A549 (cell line): ENCODE data around the gene HDAC5. TPM values are rescaled to one million over a fixed set of nuclear protein-coding genes. Genes with fewer than 3 reads are reported as not detected.

Experiments
- ATAC-seq, 2 experiments: fragments of 200-7000 bp in 1 of 2; fragments of >200 bp in 1 of 2; cut with Nextera tagmentation in 1 of 2; cut with Tn5 transposase in 1 of 2; 3 replicates each; pipeline versions ENCODE4 v1.8.0 to v1.9.1; 2018 to 2020; ENCODE audit warnings: mild to moderate bottlenecking in 1 of 2, moderate library complexity in 1 of 2
- CTCF ChIA-PET: fragments of 300-600 bp; sonication (Branson Sonifier 250); formaldehyde crosslinking; extraction: SDS; loops from one replicate; lab custom pipeline; 2021; ENCODE audit warnings: antibody characterized with exemption, inconsistent platforms; lab: Yijun Ruan, JAX
- POLR2A ChIA-PET: fragments of 350-600 bp; formaldehyde crosslinking; extraction: SDS; loops from one replicate; lab custom pipeline; 2021; ENCODE audit warnings: antibody characterized with exemption, inconsistent platforms; lab: Yijun Ruan, JAX
- DNase-seq, 2 experiments: peaks; one replicate each; pipeline versions ENCODE4 v3.0.0 to v3.0.0-alpha.2; 2011 to 2016; ENCODE audit warnings: low read depth in 1 of 2, low spot score in 1 of 2
- FAIRE-seq: peaks from 2 replicates; lab custom pipeline; 2011; peaks lifted over from hg19 to GRCh38; lab: Jason Lieb, UNC
- H3K27ac ChIP-seq, 2 experiments: fragments of >200 bp; sonication (Bioruptor Twin); formaldehyde crosslinking; 3 replicates each; pipeline ENCODE4 v1.5.1; 2016 to 2017
- H3K4me1 ChIP-seq: fragments of >200 bp; sonication (Bioruptor Twin); formaldehyde crosslinking; 3 replicates; pipeline ENCODE4 v1.6.1; 2016
- H3K4me2 ChIP-seq: fragments of >200 bp; sonication (Bioruptor Twin); formaldehyde crosslinking; 3 replicates; pipeline ENCODE4 v1.6.1; 2016
- H3K4me3 ChIP-seq: fragments of >200 bp; sonication (Bioruptor Twin); formaldehyde crosslinking; 3 replicates; pipeline ENCODE4 v1.5.1; 2016
- H3K9me3 ChIP-seq: fragments of >200 bp; sonication (Bioruptor Twin); formaldehyde crosslinking; 3 replicates; pipeline ENCODE4 v1.6.1; 2016
- BHLHE40 ChIP-seq: IDR thresholded peaks from 2 replicates; pipeline ENCODE4 v1.6.1; 2012; ENCODE audit warnings: low read depth, low read length, inconsistent platforms
- CBX2 ChIP-seq: fragments of 200-600 bp; sonication (generic); IDR thresholded peaks from 2 replicates; pipeline ENCODE4 v1.6.1; 2016; ENCODE audit warnings: low read depth, mild to moderate bottlenecking, borderline replicate concordance
- EHMT2 ChIP-seq: fragments of 200-600 bp; sonication (generic); IDR thresholded peaks from 2 replicates; pipeline ENCODE4 v1.6.1; 2016; ENCODE audit warnings: antibody characterized with exemption, low read depth, mild to moderate bottlenecking, moderate library complexity
- EP300 ChIP-seq, 2 experiments: fragments of >200 bp; sonication (Bioruptor Twin); formaldehyde crosslinking; IDR thresholded peaks; 2 replicates in 1 of 2; 3 replicates in 1 of 2; pipeline ENCODE4 v1.6.1; 2016 to 2017
- FOSB ChIP-seq: fragments of 250-450 bp; sonication (Bioruptor Pico); IDR thresholded peaks from 2 replicates; pipeline ENCODE4 v1.5.0; 2020; ENCODE audit warnings: mild to moderate bottlenecking, moderate library complexity
- FOSL2 ChIP-seq, 2 experiments: fragments of 450-650 bp in 1 of 2; fragments of >200 bp in 1 of 2; sonication (Bioruptor Twin) in 1 of 2; formaldehyde crosslinking; IDR thresholded peaks; 2 replicates each; pipeline versions ENCODE4 v1.5.0 to v1.6.1; 2016 to 2020; ENCODE audit warnings: mild to moderate bottlenecking in 1 of 2, moderate library complexity in 1 of 2
- FOXS1 ChIP-seq: fragments of 250-450 bp; sonication (Bioruptor Pico); IDR thresholded peaks from 2 replicates; pipeline ENCODE4 v1.5.0; 2020; ENCODE audit warnings: mild to moderate bottlenecking, moderate library complexity
- HOXA7 ChIP-seq: fragments of 250-450 bp; sonication (Bioruptor Pico); IDR thresholded peaks from 2 replicates; pipeline ENCODE4 v1.5.0; 2020; ENCODE audit warnings: mild to moderate bottlenecking, moderate library complexity
- JUN ChIP-seq, 2 experiments: fragments of >200 bp; sonication (Bioruptor Twin); formaldehyde crosslinking; IDR thresholded peaks; 2 replicates in 1 of 2; 3 replicates in 1 of 2; pipeline ENCODE4 v1.6.1; 2016 to 2017
- KDM5A ChIP-seq: fragments of 200-600 bp; sonication (generic); IDR thresholded peaks from 2 replicates; pipeline ENCODE4 v1.6.1; 2016; ENCODE audit warnings: antibody characterized with exemption, mild to moderate bottlenecking
- MAFK ChIP-seq: fragments of 450-650 bp; IDR thresholded peaks from 2 replicates; pipeline ENCODE4 v1.6.1; 2014; ENCODE audit not compliant: partially characterized antibody
- NPAS2 ChIP-seq: fragments of 250-450 bp; sonication (Bioruptor Pico); IDR thresholded peaks from 2 replicates; pipeline ENCODE4 v1.8.0; 2022; ENCODE audit warnings: mild to moderate bottlenecking, moderate library complexity, borderline replicate concordance
- PHF8 ChIP-seq: fragments of 200-600 bp; sonication (generic); IDR thresholded peaks from 2 replicates; pipeline ENCODE4 v1.6.1; 2016; ENCODE audit warnings: low read depth, mild to moderate bottlenecking, antibody characterized with exemption, moderate library complexity, borderline replicate concordance
- POLR2AphosphoS2 ChIP-seq: conservative IDR thresholded peaks from 2 replicates; pipeline ENCODE4 v1.6.1; 2012; ENCODE audit warnings: low read length, improper control_type of control experiment, inconsistent platforms
- RAD21 ChIP-seq, 2 experiments: fragments of >200 bp in 1 of 2; sonication (Bioruptor Twin) in 1 of 2; formaldehyde crosslinking in 1 of 2; IDR thresholded peaks in 1 of 2; conservative IDR thresholded peaks in 1 of 2; 2 replicates in 1 of 2; 3 replicates in 1 of 2; pipeline ENCODE4 v1.6.1; 2012 to 2018; ENCODE audit warnings: inconsistent platforms in 1 of 2
- TFCP2L1 ChIP-seq: fragments of 250-450 bp; sonication (Bioruptor Pico); IDR thresholded peaks from 2 replicates; pipeline ENCODE4 v1.5.0; 2021; ENCODE audit warnings: mild to moderate bottlenecking
- ZNF302 ChIP-seq: fragments of 250-450 bp; sonication (Bioruptor Pico); IDR thresholded peaks from 2 replicates; pipeline ENCODE4 v1.9.0; 2021; ENCODE audit warnings: inconsistent platforms, mild to moderate bottlenecking, moderate library complexity
- WGBS: methylation state at CpG from one replicate; pipeline ENCODE4 v1.1.6; 2017; ENCODE audit errors: missing lambda C conversion rate; 5-methylcytosine and 5-hydroxymethylcytosine counted together
- polyA plus RNA-seq, 4 experiments: library from polyadenylated mRNA; depleted of rRNA in 3 of 4; stranded (reverse); fragments of >200 nt; fragmentation: RNase III in 1 of 4; extraction: RNeasy Plus Mini Kit Qiagen cat#74134 plus additional on column Dnase treatment in 1 of 4; gene quantifications; 2 replicates in 3 of 4; 3 replicates in 1 of 4; pipeline ENCODE4 v1.2.3, GENCODE V29; 2011 to 2017
- TF ChIP-seq, protein P1 (sequence below): fragments of >200 bp; sonication (Bioruptor Twin); formaldehyde crosslinking; IDR thresholded peaks from 2 replicates; pipeline ENCODE4 v1.6.1; 2016
- TF ChIP-seq, protein P2 (sequence below): IDR thresholded peaks from 2 replicates; pipeline ENCODE4 v1.6.1; 2012; ENCODE audit warnings: low read depth, borderline replicate concordance

HDAC5 gene
- polyA plus RNA-seq, 2 of the 4 experiments (the other 2 are of a cell fraction): 3.1 to 7.1 TPM

DNA sequence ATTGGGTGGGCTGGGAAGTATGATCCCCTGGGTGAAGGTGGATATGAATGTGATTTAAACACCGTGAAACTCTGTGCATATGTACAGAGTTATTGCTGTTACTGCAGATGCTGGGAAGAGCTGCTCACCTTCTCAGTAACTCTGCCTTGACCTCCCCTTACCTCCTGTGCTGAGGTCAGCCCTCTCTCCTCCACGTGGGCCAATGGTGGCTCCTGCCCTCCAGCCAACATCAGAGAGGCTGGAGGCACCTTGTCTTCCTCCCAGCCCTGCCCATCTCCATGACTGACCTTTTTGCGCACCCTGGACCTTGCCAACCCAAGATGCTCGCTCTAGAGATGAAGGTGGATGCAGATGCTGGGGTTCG lies 46.7 kb upstream of the HDAC5 start:
- H3K4me3 ChIP-seq: no peak overlapping the region
- no peaks in the 10 kb centered on the region for H3K9me3 ChIP-seq
- no peak for DNase-seq
- peak overlapping the region; percentile 43 for H3K4me2 ChIP-seq
- ATAC-seq: no peak
- CTCF ChIA-PET: interaction anchor here (0.9 to 12.8 kb wide), 8 partner anchors 13 to 161 kb away, joined by 3 to 159 read pairs (median 30); partner anchors contain the start of genes HROB and TMUB2
- peak overlapping the region in 1 of 2 experiments; percentile 1; a peak in 2 of 6 replicates for H3K27ac ChIP-seq
- whole genome bisulfite sequencing: 80% methylated on average over 5 of the region's 5 CpGs
- H3K4me1 ChIP-seq: peaks cover 16% of the 10 kb centered on the region
- POLR2A ChIA-PET: no interaction called here
- TF ChIP-seq CBX2 (no peak), KDM5A (no peak), FOSL2 (IDR thresholded peaks at IDR 0.05) (no peak), FOSL2 (CRISPR knock-in tag; IDR thresholded peaks at IDR 0.05) (no peak), EHMT2 (no peak), TFCP2L1 (no peak)
- no peak for FAIRE-seq

DNA sequence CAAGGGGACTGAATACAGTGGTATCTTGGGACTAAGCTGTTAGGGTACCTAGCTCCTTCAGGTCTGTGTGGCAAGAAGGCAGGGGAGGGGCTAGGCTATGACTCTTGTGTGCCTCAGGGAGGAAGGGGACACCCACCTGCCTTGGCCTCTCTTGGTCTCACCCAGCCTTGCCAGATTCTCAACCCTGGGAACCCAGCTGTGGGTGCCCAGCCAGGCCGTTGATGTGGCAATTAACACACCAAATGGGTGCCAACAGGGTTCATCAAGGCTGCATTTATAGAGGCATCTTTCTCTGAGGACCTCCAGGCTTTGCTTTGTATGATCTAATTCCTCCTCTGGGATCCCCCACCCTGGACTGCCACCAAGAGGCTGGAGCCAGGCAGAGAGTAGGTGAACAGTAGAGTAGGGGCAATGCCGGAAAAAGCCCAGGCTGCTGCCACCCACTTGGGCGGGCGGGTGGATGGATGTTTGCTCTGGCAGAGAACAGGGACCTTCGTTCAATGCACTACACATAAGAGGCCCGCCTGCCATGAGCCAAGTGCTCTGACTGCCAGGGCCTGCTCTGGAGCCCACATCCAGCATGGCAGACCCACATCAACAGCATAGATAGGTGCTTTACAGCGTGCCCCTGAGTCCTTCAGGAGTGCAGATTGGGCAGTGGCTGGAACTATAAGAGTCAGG lies 43.9 kb upstream of the HDAC5 start:
- no peaks in the 10 kb centered on the region for H3K9me3 ChIP-seq
- no peak overlapping the region for H3K4me3 ChIP-seq
- ChIA-PET POLR2A (interaction anchor here (0.6 to 1.2 kb wide), 3 partner anchors 44 to 192 kb away, joined by 3 to 6 read pairs (median 4); partner anchors contain the start of gene HDAC5), CTCF (interaction anchor here (1.0 to 12.8 kb wide), 15 partner anchors 10 to 287 kb away, joined by 3 to 159 read pairs (median 14); partner anchors contain the start of genes HDAC5, HROB, PPY and TMUB2)
- 82% methylated on average over 7 of the region's 7 CpGs for whole genome bisulfite sequencing
- no peak for FAIRE-seq
- no peak for DNase-seq
- H3K4me2 ChIP-seq: no peak overlapping the region
- peak in 1 of 2 experiments; percentile 1; a peak in 1 of 6 replicates for ATAC-seq
- no peak overlapping the region for H3K27ac ChIP-seq
- TF ChIP-seq FOXS1 (CRISPR knock-in tag) (no peak), MAFK (no peak), POLR2AphosphoS2 (no peak), ZNF302 (no peak), PHF8 (no peak), FOSB (CRISPR knock-in tag) (no peak), RAD21 (conservative IDR thresholded peaks at IDR 0.05 in 1 of 2, IDR thresholded peaks at IDR 0.05 in 1 of 2) (no peak), HOXA7 (no peak), NPAS2 (CRISPR knock-in tag) (no peak), FOSL2 (IDR thresholded peaks at IDR 0.05) (no peak), FOSL2 (CRISPR knock-in tag; IDR thresholded peaks at IDR 0.05) (no peak), JUN (IDR thresholded peaks at IDR 0.05) (no peak), TFCP2L1 (no peak)
- TF ChIP-seq, protein P1, sequence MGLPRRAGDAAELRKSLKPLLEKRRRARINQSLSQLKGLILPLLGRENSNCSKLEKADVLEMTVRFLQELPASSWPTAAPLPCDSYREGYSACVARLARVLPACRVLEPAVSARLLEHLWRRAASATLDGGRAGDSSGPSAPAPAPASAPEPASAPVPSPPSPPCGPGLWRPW: no peak
- TF ChIP-seq, protein P2, sequence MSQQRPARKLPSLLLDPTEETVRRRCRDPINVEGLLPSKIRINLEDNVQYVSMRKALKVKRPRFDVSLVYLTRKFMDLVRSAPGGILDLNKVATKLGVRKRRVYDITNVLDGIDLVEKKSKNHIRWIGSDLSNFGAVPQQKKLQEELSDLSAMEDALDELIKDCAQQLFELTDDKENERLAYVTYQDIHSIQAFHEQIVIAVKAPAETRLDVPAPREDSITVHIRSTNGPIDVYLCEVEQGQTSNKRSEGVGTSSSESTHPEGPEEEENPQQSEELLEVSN: no peak
- peaks cover 16% of the 10 kb centered on the region for H3K4me1 ChIP-seq

DNA sequence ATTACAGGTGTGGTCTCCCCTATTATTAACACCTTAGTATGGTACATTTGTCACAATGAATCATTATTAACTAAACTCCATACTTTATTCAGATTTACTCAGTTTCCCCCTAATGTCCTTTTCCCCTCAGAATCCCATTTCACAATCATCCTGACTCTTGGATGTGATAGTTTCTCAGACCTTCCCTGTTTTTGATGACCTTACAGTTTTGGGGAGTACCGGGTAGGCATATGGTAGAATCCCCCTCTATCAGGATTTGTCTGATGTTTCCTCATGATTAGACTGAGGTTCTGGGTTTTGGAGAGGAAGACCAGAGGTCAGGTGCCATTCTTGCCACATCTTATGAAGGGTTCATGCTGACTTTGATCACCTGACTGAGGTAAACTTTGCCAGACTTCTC lies 41.0 kb upstream of the HDAC5 start:
- Histone ChIP-seq H3K9me3 (no peaks in the 10 kb centered on the region), H3K4me3 (no peak overlapping the region), H3K4me2 (no peak overlapping the region), H3K27ac (no peak overlapping the region), H3K4me1 (peaks cover 7% of the 10 kb centered on the region; the same call in 1 of the 3 replicates)
- no peak for FAIRE-seq
- CTCF ChIA-PET: interaction anchor here (1.8 to 12.8 kb wide), 2 partner anchors 19 to 81 kb away, joined by 5 to 159 read pairs; partner anchors contain the start of gene HROB
- TF ChIP-seq PHF8: no peak
- TF ChIP-seq MAFK: peak; percentile 72
- no peak for TF ChIP-seq EP300 (IDR thresholded peaks at IDR 0.05)
- TF ChIP-seq JUN (IDR thresholded peaks at IDR 0.05): no peak
- no peak for TF ChIP-seq BHLHE40
- TF ChIP-seq TFCP2L1: no peak
- 100% methylated on average over 1 of the region's 1 CpG for WGBS
- POLR2A ChIA-PET: no interaction called here
- no peak for ATAC-seq
- no peak for DNase-seq
